ENCODE measurements around the gene PSTPIP1.

Gene PSTPIP1

GRCh38 chr15:77033729-77034671 is 39.1 kb downstream of the PSTPIP1 start:
- TF ChIP-seq YY1 (IDR thresholded peaks at IDR 0.05; ENCODE audit: insufficient read depth, insufficient read length) (no peak), SUZ12 (IDR thresholded peaks at IDR 0.05; ENCODE audit: extremely low read depth, insufficient read depth, insufficient read length) (no peak), ZNF274 (IDR thresholded peaks at IDR 0.05; ENCODE audit: low read depth, low read length) (no peak)
- H3K27me3 ChIP-seq (ENCODE audit: insufficient read depth, insufficient read length): no peaks in the 10 kb centered on the region
- H3K4me3 ChIP-seq (ENCODE audit: insufficient read length, low read depth): no peak overlapping the region
- peaks cover 23% of the 10 kb centered on the region for H3K36me3 ChIP-seq (ENCODE audit: insufficient read depth, insufficient read length, low read length)
- peak overlapping the region; percentile 43 for H3K9ac ChIP-seq (ENCODE audit: insufficient read length, low read depth)
- H3K9me3 ChIP-seq (ENCODE audit: insufficient read depth, low read length): no peaks in the 10 kb centered on the region; the same call in 1 of the 2 replicates
- DNase-seq (ENCODE audit: low read depth, low spot score): no peak
- H3K4me1 ChIP-seq (ENCODE audit: insufficient read depth, insufficient read length): peaks cover 39% of the 10 kb centered on the region

GRCh38 chr15:77034695-77035489 is 40.0 kb downstream of the PSTPIP1 start:
- peaks cover 23% of the 10 kb centered on the region for H3K36me3 ChIP-seq (ENCODE audit: insufficient read depth, insufficient read length, low read length)
- no peak for TF ChIP-seq ZNF274 (IDR thresholded peaks at IDR 0.05; ENCODE audit: low read depth, low read length)
- TF ChIP-seq SUZ12 (IDR thresholded peaks at IDR 0.05; ENCODE audit: extremely low read depth, insufficient read depth, insufficient read length): no peak
- TF ChIP-seq YY1 (IDR thresholded peaks at IDR 0.05; ENCODE audit: insufficient read depth, insufficient read length): no peak
- peaks cover 39% of the 10 kb centered on the region for H3K4me1 ChIP-seq (ENCODE audit: insufficient read depth, insufficient read length)
- H3K27me3 ChIP-seq (ENCODE audit: insufficient read depth, insufficient read length): no peaks in the 10 kb centered on the region
- H3K9me3 ChIP-seq (ENCODE audit: insufficient read depth, low read length): no peaks in the 10 kb centered on the region; the same call in 1 of the 2 replicates
- no peak for DNase-seq (ENCODE audit: low read depth, low spot score)
- no peak overlapping the region for H3K4me3 ChIP-seq (ENCODE audit: insufficient read length, low read depth)
- no peak overlapping the region for H3K9ac ChIP-seq (ENCODE audit: insufficient read length, low read depth)

- Histone ChIP-seq H3K9ac (ENCODE audit: insufficient read length, low read depth) (no peak overlapping the region), H3K27me3 (ENCODE audit: insufficient read depth, insufficient read length) (no peaks in the 10 kb centered on the region), H3K36me3 (ENCODE audit: insufficient read depth, insufficient read length, low read length) (peaks cover 23% of the 10 kb centered on the region), H3K4me3 (ENCODE audit: insufficient read length, low read depth) (no peak overlapping the region), H3K9me3 (ENCODE audit: insufficient read depth, low read length) (no peaks in the 10 kb centered on the region; the same call in 1 of the 2 replicates), H3K4me1 (ENCODE audit: insufficient read depth, insufficient read length) (peaks cover 32% of the 10 kb centered on the region)
- DNase-seq (ENCODE audit: low read depth, low spot score): no peak
- TF ChIP-seq ZNF274 (IDR thresholded peaks at IDR 0.05; ENCODE audit: low read depth, low read length): no peak
- no peak for TF ChIP-seq SUZ12 (IDR thresholded peaks at IDR 0.05; ENCODE audit: extremely low read depth, insufficient read depth, insufficient read length)
- no peak for TF ChIP-seq YY1 (IDR thresholded peaks at IDR 0.05; ENCODE audit: insufficient read depth, insufficient read length)
Measured at GRCh38 chr15:77035584-77035983, 40.7 kb downstream of the PSTPIP1 start.

DNA sequence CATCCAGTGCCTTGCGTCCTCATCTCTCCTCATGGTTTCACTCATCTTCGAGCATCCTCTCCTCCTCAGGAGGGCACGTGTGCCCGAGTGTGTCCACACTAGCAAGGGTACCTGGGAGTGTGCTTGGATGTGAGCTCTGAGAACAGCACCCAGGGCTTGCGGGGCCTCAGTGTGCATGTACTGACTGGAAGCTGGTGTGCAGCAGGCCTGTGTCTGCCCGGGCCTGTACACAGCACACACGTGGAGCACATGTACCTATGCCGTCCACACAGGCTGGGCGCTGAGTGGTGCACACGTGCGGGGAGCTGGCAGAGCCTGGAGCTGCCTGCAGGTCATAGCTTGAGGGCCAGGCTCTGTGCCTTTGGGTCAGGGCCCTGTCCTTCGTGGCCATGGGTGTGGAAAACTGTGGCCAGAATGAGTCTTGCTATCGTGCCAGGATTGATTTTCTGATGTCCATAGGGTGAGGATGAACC is 41.1 kb downstream of the PSTPIP1 start:
- DNase-seq (ENCODE audit: low read depth, low spot score): no peak
- H3K9ac ChIP-seq (ENCODE audit: insufficient read length, low read depth): no peak overlapping the region
- H3K36me3 ChIP-seq (ENCODE audit: insufficient read depth, insufficient read length, low read length): peaks cover 23% of the 10 kb centered on the region
- no peaks in the 10 kb centered on the region for H3K27me3 ChIP-seq (ENCODE audit: insufficient read depth, insufficient read length)
- no peaks in the 10 kb centered on the region; the same call in 1 of the 2 replicates for H3K9me3 ChIP-seq (ENCODE audit: insufficient read depth, low read length)
- H3K4me3 ChIP-seq (ENCODE audit: insufficient read length, low read depth): no peak overlapping the region
- TF ChIP-seq ZNF274 (IDR thresholded peaks at IDR 0.05; ENCODE audit: low read depth, low read length) (no peak), SUZ12 (IDR thresholded peaks at IDR 0.05; ENCODE audit: extremely low read depth, insufficient read depth, insufficient read length) (no peak), YY1 (IDR thresholded peaks at IDR 0.05; ENCODE audit: insufficient read depth, insufficient read length) (no peak)
- peaks cover 27% of the 10 kb centered on the region for H3K4me1 ChIP-seq (ENCODE audit: insufficient read depth, insufficient read length)

- TF ChIP-seq SUZ12 (IDR thresholded peaks at IDR 0.05; ENCODE audit: extremely low read depth, insufficient read depth, insufficient read length) (no peak), ZNF274 (IDR thresholded peaks at IDR 0.05; ENCODE audit: low read depth, low read length) (no peak)
- H3K36me3 ChIP-seq (ENCODE audit: insufficient read depth, insufficient read length, low read length): peaks cover 23% of the 10 kb centered on the region
Measured at GRCh38 chr15:77036537-77037387, 41.8 kb downstream of the PSTPIP1 start.

GRCh38 chr15:77037388-77038209 is 42.7 kb downstream of the PSTPIP1 start:
- TF ChIP-seq SUZ12 (IDR thresholded peaks at IDR 0.05; ENCODE audit: extremely low read depth, insufficient read depth, insufficient read length): no peak
- no peak for TF ChIP-seq YY1 (IDR thresholded peaks at IDR 0.05; ENCODE audit: insufficient read depth, insufficient read length)
- TF ChIP-seq ZNF274 (IDR thresholded peaks at IDR 0.05; ENCODE audit: low read depth, low read length): no peak
- no peak for DNase-seq (ENCODE audit: low read depth, low spot score)
- H3K36me3 ChIP-seq (ENCODE audit: insufficient read depth, insufficient read length, low read length): peaks cover 23% of the 10 kb centered on the region

More at GRCh38 chr15:77036537-77037387, 41.8 kb downstream of the PSTPIP1 start:
- Histone ChIP-seq H3K4me3 (ENCODE audit: insufficient read length, low read depth) (no peak overlapping the region), H3K9me3 (ENCODE audit: insufficient read depth, low read length) (no peaks in the 10 kb centered on the region; the same call in 1 of the 2 replicates), H3K9ac (ENCODE audit: insufficient read length, low read depth) (no peak overlapping the region), H3K4me1 (ENCODE audit: insufficient read depth, insufficient read length) (peaks cover 20% of the 10 kb centered on the region), H3K27me3 (ENCODE audit: insufficient read depth, insufficient read length) (no peaks in the 10 kb centered on the region)
- DNase-seq (ENCODE audit: low read depth, low spot score): no peak

More at GRCh38 chr15:77037388-77038209, 42.7 kb downstream of the PSTPIP1 start:
- no peaks in the 10 kb centered on the region; the same call in 1 of the 2 replicates for H3K9me3 ChIP-seq (ENCODE audit: insufficient read depth, low read length)
- peaks cover 17% of the 10 kb centered on the region for H3K4me1 ChIP-seq (ENCODE audit: insufficient read depth, insufficient read length)
- H3K4me3 ChIP-seq (ENCODE audit: insufficient read length, low read depth): no peak overlapping the region
- no peak overlapping the region for H3K9ac ChIP-seq (ENCODE audit: insufficient read length, low read depth)
- no peaks in the 10 kb centered on the region for H3K27me3 ChIP-seq (ENCODE audit: insufficient read depth, insufficient read length)

All from NT2/D1 (cell line).